ENCODE data around the gene LMNTD2.
A peak's percentile ranks its signal among the peaks of the same experiment; 100 is the strongest.

LMNTD2 gene

DNA sequence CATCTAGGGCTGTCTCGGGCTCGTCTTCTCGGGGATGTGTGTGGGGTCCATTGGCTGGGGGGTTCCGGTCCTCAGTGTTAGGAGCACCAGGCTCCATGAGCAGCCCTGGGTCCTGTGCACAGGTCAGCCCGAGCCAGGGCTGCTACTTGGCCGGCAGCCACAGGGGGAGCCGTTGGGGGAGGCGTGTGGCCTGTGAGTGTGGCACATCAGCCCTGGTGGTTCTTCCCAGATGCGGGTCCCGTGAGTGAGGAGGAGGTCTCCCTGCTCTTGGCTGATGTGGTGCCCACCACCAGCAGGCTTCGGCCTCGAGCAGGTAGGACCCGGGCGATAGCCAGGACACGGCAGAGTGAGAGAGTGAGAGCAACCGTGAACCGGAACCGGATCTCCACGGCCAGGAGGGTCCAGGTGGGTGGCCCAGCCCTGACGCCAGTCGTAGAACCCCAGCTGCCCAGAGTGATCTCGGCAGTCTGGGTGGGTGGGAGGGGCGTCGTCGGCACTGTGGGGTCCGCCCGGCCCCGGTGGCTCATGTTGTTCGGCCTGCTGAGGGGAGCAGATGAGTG, 36.7 kb upstream of the LMNTD2 start:
- Histone ChIP-seq H3K27me3 (replicated peaks) (no peaks in the 10 kb centered on the region), H3K36me3 (replicated peaks) (peaks cover 69% of the 10 kb centered on the region), H3K4me3 (ENCODE audit: low read depth, low read length) (no peak overlapping the region), H3K27ac (no peak overlapping the region)
- in situ Hi-C loops (cut with HindIII; ENCODE audit: low pct_ligation_motif_present, low sequenced_read_pairs) = no loop called here
- no peak for DNase-seq
- TF ChIP-seq, protein P1, sequence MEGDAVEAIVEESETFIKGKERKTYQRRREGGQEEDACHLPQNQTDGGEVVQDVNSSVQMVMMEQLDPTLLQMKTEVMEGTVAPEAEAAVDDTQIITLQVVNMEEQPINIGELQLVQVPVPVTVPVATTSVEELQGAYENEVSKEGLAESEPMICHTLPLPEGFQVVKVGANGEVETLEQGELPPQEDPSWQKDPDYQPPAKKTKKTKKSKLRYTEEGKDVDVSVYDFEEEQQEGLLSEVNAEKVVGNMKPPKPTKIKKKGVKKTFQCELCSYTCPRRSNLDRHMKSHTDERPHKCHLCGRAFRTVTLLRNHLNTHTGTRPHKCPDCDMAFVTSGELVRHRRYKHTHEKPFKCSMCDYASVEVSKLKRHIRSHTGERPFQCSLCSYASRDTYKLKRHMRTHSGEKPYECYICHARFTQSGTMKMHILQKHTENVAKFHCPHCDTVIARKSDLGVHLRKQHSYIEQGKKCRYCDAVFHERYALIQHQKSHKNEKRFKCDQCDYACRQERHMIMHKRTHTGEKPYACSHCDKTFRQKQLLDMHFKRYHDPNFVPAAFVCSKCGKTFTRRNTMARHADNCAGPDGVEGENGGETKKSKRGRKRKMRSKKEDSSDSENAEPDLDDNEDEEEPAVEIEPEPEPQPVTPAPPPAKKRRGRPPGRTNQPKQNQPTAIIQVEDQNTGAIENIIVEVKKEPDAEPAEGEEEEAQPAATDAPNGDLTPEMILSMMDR (IDR thresholded peaks at IDR 0.05; ENCODE audit: low read depth, low read length, missing control alignments) = peak; percentile 45

DNA sequence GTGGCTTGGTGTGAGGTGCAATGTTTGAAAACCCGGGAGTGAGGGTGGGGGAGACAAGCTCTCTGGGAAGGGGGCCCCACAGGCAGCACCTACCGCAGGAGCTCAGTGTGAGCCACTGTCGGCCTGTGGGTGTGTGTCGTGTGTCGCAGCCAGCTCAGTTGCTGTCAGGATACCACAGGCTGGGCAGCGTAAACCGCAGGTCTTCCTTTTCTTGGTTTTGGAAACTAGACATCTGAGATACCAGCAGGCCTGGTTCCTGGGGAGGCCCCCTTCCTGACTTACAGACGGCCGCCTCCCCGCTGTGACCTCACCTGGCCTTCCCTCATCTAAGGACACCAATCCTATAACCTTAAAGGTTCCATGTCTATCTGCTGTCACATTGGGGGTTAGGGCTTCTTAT, 35.8 kb upstream of the LMNTD2 start:
- Histone ChIP-seq H3K27ac (no peak overlapping the region), H3K36me3 (replicated peaks) (peaks cover 62% of the 10 kb centered on the region), H3K4me3 (ENCODE audit: low read depth, low read length) (no peak overlapping the region), H3K27me3 (replicated peaks) (no peaks in the 10 kb centered on the region)
- TF ChIP-seq, protein P1 (IDR thresholded peaks at IDR 0.05; ENCODE audit: low read depth, low read length, missing control alignments) = no peak
- in situ Hi-C loops (cut with HindIII; ENCODE audit: low pct_ligation_motif_present, low sequenced_read_pairs) = no loop called here
- no peak for DNase-seq

DNA sequence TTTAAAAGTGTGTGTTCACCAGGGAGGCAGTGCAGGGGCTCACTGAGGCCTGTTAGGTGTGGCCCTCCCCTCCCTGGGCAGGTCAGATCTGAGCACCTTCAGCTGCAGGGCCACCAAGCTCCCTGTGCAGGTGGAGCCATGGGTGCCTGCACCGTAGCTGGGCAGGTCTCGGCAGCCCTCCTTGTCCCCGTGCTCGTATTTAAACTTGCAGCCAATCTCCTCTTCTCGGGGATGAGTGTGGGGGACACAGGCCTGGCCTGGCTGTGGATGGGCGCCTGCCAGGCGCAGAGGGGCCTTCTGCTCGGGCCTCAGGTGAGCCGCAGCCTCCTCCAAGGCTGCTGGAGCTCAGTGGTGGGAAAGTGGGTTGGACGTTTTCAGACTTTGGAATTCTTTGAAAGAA, 34.9 kb upstream of the LMNTD2 start:
- no peak for DNase-seq
- Histone ChIP-seq H3K4me3 (ENCODE audit: low read depth, low read length) (no peak overlapping the region), H3K36me3 (replicated peaks) (peaks cover 62% of the 10 kb centered on the region), H3K27me3 (replicated peaks) (no peaks in the 10 kb centered on the region), H3K27ac (no peak overlapping the region)
- in situ Hi-C loops (cut with HindIII; ENCODE audit: low pct_ligation_motif_present, low sequenced_read_pairs) = no loop called here
- TF ChIP-seq, protein P1 (IDR thresholded peaks at IDR 0.05; ENCODE audit: low read depth, low read length, missing control alignments) = no peak

DNA sequence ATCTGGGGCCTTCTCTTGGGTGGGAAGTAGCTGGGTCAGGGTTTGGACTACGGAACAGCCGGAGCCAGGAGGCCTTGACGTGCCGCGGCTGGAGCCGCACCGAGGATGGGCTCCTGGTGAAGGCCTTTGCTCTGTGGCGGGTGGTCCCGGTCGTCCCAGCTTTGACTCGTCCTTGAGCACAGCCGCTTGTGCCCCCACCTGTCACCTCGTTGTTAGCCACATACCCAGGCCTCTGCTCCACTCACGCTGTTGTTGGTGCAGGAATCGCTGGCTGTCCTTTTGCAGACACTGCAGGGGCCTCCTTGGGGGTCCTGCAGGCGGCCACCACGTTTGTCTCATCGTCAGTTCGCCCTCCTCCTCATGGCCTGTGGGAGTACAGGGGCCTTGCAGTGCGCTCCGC, 32.8 kb upstream of the LMNTD2 start:
- H3K36me3 ChIP-seq (replicated peaks) = peaks cover 64% of the 10 kb centered on the region
- TF ChIP-seq, protein P1 (IDR thresholded peaks at IDR 0.05; ENCODE audit: low read depth, low read length, missing control alignments) = no peak
- no peak for DNase-seq
- no peak overlapping the region for H3K4me3 ChIP-seq (ENCODE audit: low read depth, low read length)
- in situ Hi-C loops (cut with HindIII; ENCODE audit: low pct_ligation_motif_present, low sequenced_read_pairs) = no loop called here
- H3K27me3 ChIP-seq (replicated peaks) = no peaks in the 10 kb centered on the region
- H3K27ac ChIP-seq = no peak overlapping the region

DNA sequence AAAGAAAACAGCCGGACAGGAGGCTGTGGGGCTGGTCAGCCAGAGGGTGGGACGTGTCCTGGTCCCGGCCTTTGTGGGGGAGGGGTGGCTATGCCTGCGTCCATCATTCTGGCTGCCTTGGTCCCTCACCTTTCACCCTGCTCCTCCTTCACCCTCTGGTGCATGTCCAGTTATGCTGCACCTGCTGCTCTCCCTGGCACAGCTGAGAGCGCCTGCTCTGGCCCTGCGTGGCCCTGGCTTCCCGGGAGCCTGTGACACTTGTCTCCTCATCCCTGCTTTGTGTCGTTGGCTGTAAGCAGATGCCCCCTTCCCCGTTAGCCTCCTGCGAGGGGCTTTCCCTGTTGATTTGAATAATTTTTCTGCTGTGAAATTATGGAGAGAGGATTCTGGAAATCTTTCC, 32.4 kb upstream of the LMNTD2 start:
- H3K27me3 ChIP-seq (replicated peaks) = no peaks in the 10 kb centered on the region
- TF ChIP-seq, protein P1 (IDR thresholded peaks at IDR 0.05; ENCODE audit: low read depth, low read length, missing control alignments) = no peak
- H3K36me3 ChIP-seq (replicated peaks) = peaks cover 62% of the 10 kb centered on the region
- H3K4me3 ChIP-seq (ENCODE audit: low read depth, low read length) = no peak overlapping the region
- in situ Hi-C loops (cut with HindIII; ENCODE audit: low pct_ligation_motif_present, low sequenced_read_pairs) = no loop called here
- H3K27ac ChIP-seq = no peak overlapping the region
- no peak for DNase-seq

DNA sequence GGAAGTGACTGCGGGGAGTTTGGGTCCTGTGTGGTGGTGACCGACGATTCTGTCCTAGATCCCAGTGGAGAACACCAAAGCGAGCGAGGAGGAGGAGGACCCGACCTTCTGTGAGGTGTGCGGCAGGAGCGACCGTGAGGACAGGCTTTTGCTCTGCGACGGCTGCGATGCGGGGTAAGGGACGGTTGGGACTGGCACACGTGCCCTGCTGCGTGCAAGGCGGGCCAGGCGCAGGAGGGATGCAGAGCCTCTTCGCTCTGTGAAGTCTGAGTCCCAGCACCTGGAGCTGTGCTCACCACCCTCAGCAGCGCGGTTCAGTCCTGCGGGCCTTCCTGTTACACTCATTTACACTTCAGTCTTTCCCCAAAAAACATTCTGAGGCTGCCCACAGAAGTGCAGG, 32.0 kb upstream of the LMNTD2 start:
- no peaks in the 10 kb centered on the region for H3K27me3 ChIP-seq (replicated peaks)
- in situ Hi-C loops (cut with HindIII; ENCODE audit: low pct_ligation_motif_present, low sequenced_read_pairs) = no loop called here
- peaks cover 61% of the 10 kb centered on the region for H3K36me3 ChIP-seq (replicated peaks)
- H3K27ac ChIP-seq = no peak overlapping the region
- H3K4me3 ChIP-seq (ENCODE audit: low read depth, low read length) = no peak overlapping the region
- TF ChIP-seq, protein P1 (IDR thresholded peaks at IDR 0.05; ENCODE audit: low read depth, low read length, missing control alignments) = no peak
- no peak for DNase-seq

All from brain microvascular endothelial cell (primary cell).